ENCODE measurements around the gene ZNF106.

The ZNF106 gene

GRCh38 chr15:42427429-42428223 is 63.3 kb downstream of the ZNF106 start:
- no peak for DNase-seq
- intact Hi-C loops (cut with DNase I), result no loop called here

GRCh38 chr15:42421376-42421775 is 69.6 kb downstream of the ZNF106 start:
- no peak for DNase-seq
- intact Hi-C loops (cut with DNase I), result no loop called here

GRCh38 chr15:42419369-42419768 is 71.6 kb downstream of the ZNF106 start:
- no peak for DNase-seq
- intact Hi-C loops (cut with DNase I), result no loop called here

- DNase-seq, result no peak
- intact Hi-C loops (cut with DNase I), result no loop called here
Observed at GRCh38 chr15:42413920-42414319, 77.0 kb downstream of the ZNF106 start.

GRCh38 chr15:42411884-42412283 is 79.1 kb downstream of the ZNF106 start:
- intact Hi-C loops (cut with DNase I), result no loop called here
- no peak for DNase-seq

GRCh38 chr15:42409011-42409410 is 81.9 kb downstream of the ZNF106 start:
- DNase-seq, result no peak
- intact Hi-C loops (cut with DNase I), result loop anchor here (10.0 kb wide), 1 partner anchor 124 kb away; no protein-coding TSS in a partner anchor

- DNase-seq, result no peak
- intact Hi-C loops (cut with DNase I), result loop anchor here (10.0 kb wide), 1 partner anchor 123 kb away; no protein-coding TSS in a partner anchor
Observed at GRCh38 chr15:42408178-42408577, 82.8 kb downstream of the ZNF106 start.

GRCh38 chr15:42405863-42406482 is 85.0 kb downstream of the ZNF106 start:
- intact Hi-C loops (cut with DNase I), result loop anchor here (10.0 kb wide), 1 partner anchor 121 kb away; no protein-coding TSS in a partner anchor
- DNase-seq, result peak in 17 of 42 donors; percentile 12 to 63 (median 39)

- peak; percentile 61 to 98 (median 90) for DNase-seq
- intact Hi-C loops (cut with DNase I), result loop anchor here (10.0 kb wide), 1 partner anchor 120 kb away; no protein-coding TSS in a partner anchor
Observed at GRCh38 chr15:42404461-42405235, 86.3 kb downstream of the ZNF106 start.

- intact Hi-C loops (cut with DNase I), result loop anchor here (10.0 kb wide), 1 partner anchor 119 kb away; no protein-coding TSS in a partner anchor
Observed at GRCh38 chr15:42403389-42403788, 87.6 kb downstream of the ZNF106 start.

GRCh38 chr15:42402455-42403205 is 88.3 kb downstream of the ZNF106 start:
- no peak for DNase-seq
- intact Hi-C loops (cut with DNase I), result loop anchor here (10.0 kb wide), 1 partner anchor 118 kb away; no protein-coding TSS in a partner anchor

More at GRCh38 chr15:42403389-42403788, 87.6 kb downstream of the ZNF106 start:
- no peak for DNase-seq

GRCh38 chr15:42401544-42402454 is 89.1 kb downstream of the ZNF106 start:
- intact Hi-C loops (cut with DNase I), result loop anchor here (10.0 kb wide), 1 partner anchor 117 kb away; no protein-coding TSS in a partner anchor

GRCh38 chr15:42395838-42396237 is 95.1 kb downstream of the ZNF106 start:
- intact Hi-C loops (cut with DNase I), result no loop called here
- peak in 1 of 42 donors; percentile 11 for DNase-seq

More at GRCh38 chr15:42401544-42402454, 89.1 kb downstream of the ZNF106 start:
- DNase-seq, result no peak

- intact Hi-C loops (cut with DNase I), result no loop called here
- peak in 1 of 42 donors; percentile 14 for DNase-seq
Observed at GRCh38 chr15:42394106-42394505, 96.8 kb downstream of the ZNF106 start.

GRCh38 chr15:42392309-42393024 is 98.5 kb downstream of the ZNF106 start:
- peak in 1 of 42 donors; percentile 16 for DNase-seq

GRCh38 chr15:42387603-42388002 is 103.3 kb downstream of the ZNF106 start:
- intact Hi-C loops (cut with DNase I), result no loop called here
- DNase-seq, result peak in 1 of 42 donors; percentile 5

More at GRCh38 chr15:42392309-42393024, 98.5 kb downstream of the ZNF106 start:
- intact Hi-C loops (cut with DNase I), result no loop called here
